Measurements from ENCODE around the gene NPHS1. TPM values are rescaled to one million over a fixed set of nuclear protein-coding genes. Genes with fewer than 3 reads are reported as not detected.

Gene NPHS1
- total and polyA plus RNA-seq, 3 donors from 2014 or later = 1.8 to 3.8 (median 2.7) TPM

DNA sequence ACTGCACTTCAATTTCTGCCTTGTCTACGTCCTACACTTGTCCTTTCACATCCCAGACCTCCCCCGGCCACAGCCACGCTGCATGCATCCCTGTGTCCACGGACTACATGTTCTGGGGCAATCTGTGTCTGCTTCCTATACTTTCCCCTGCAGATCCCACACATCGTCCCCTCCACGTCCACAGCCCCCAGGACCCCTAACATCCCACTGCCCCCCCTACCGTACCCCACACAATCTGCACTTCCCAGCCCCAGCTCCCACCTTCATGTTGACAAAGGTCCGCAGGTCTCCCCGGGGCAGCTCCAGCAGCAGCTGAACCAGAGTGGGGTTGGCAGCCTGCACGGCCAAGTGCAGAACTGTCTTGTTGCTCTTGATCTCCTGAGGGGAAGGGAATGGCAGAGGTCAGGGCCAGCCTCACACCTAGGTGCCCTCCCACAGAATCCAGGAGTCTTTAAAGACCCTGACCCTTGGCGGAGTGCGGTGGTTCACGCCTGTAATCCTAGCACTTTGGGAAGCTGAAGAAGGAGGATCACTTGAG is 37.9 kb upstream of the NPHS1 start:
- TF ChIP-seq POLR2A (IDR thresholded peaks at IDR 0.05) = no peak
- TF ChIP-seq, protein P1, sequence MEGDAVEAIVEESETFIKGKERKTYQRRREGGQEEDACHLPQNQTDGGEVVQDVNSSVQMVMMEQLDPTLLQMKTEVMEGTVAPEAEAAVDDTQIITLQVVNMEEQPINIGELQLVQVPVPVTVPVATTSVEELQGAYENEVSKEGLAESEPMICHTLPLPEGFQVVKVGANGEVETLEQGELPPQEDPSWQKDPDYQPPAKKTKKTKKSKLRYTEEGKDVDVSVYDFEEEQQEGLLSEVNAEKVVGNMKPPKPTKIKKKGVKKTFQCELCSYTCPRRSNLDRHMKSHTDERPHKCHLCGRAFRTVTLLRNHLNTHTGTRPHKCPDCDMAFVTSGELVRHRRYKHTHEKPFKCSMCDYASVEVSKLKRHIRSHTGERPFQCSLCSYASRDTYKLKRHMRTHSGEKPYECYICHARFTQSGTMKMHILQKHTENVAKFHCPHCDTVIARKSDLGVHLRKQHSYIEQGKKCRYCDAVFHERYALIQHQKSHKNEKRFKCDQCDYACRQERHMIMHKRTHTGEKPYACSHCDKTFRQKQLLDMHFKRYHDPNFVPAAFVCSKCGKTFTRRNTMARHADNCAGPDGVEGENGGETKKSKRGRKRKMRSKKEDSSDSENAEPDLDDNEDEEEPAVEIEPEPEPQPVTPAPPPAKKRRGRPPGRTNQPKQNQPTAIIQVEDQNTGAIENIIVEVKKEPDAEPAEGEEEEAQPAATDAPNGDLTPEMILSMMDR (IDR thresholded peaks at IDR 0.05) = no peak
- intact Hi-C loops (cut with DNase I; ENCODE audit: low total_unique reads) = no loop called here
- H3K36me3 ChIP-seq (ENCODE audit: low read depth, missing control alignments) = no peaks in the 10 kb centered on the region

GRCh38 chr19:35889370-35890112 is 37.2 kb upstream of the NPHS1 start:
- Histone ChIP-seq H3K4me1 (no peaks in the 10 kb centered on the region), H3K27me3 (no peaks in the 10 kb centered on the region), H3K27ac (no peak overlapping the region), H3K4me3 (no peak overlapping the region), H3K9me3 (no peaks in the 10 kb centered on the region), H3K36me3 (ENCODE audit: low read depth, missing control alignments) (no peaks in the 10 kb centered on the region)
- TF ChIP-seq POLR2A (IDR thresholded peaks at IDR 0.05) = no peak
- TF ChIP-seq, protein P1 (IDR thresholded peaks at IDR 0.05) = no peak
- 93 to 94% methylated on average over 6 to 18 of the region's 18 CpGs for WGBS, 2 donors
- no peak for DNase-seq
- intact Hi-C loops (cut with DNase I; ENCODE audit: low total_unique reads) = no loop called here

More for the DNA sequence above, 37.9 kb upstream of the NPHS1 start:
- no peak overlapping the region for H3K4me3 ChIP-seq
- no peaks in the 10 kb centered on the region for H3K27me3 ChIP-seq
- no peak for DNase-seq
- H3K4me1 ChIP-seq = no peaks in the 10 kb centered on the region
- H3K27ac ChIP-seq = no peak overlapping the region
- H3K9me3 ChIP-seq = no peaks in the 10 kb centered on the region
- WGBS, 2 donors = 89 to 95% methylated on average over 10 to 13 of the region's 13 CpGs

GRCh38 chr19:35888398-35888797 is 36.1 kb upstream of the NPHS1 start:
- TF ChIP-seq, protein P1 (IDR thresholded peaks at IDR 0.05) = no peak
- TF ChIP-seq POLR2A (IDR thresholded peaks at IDR 0.05) = no peak
- H3K27me3 ChIP-seq = no peaks in the 10 kb centered on the region
- H3K36me3 ChIP-seq (ENCODE audit: low read depth, missing control alignments) = no peaks in the 10 kb centered on the region
- DNase-seq = no peak
- WGBS, 2 donors = 91 to 96% methylated on average over 9 of the region's 9 CpGs
- H3K4me1 ChIP-seq = no peaks in the 10 kb centered on the region
- H3K4me3 ChIP-seq = no peak overlapping the region
- no peaks in the 10 kb centered on the region for H3K9me3 ChIP-seq
- intact Hi-C loops (cut with DNase I; ENCODE audit: low total_unique reads) = no loop called here
- H3K27ac ChIP-seq = no peak overlapping the region

- no peak overlapping the region for H3K4me3 ChIP-seq
- no peak for DNase-seq
- no peaks in the 10 kb centered on the region for H3K27me3 ChIP-seq
- no peaks in the 10 kb centered on the region for H3K4me1 ChIP-seq
- no peak for TF ChIP-seq POLR2A (IDR thresholded peaks at IDR 0.05)
- TF ChIP-seq, protein P1 (IDR thresholded peaks at IDR 0.05) = no peak
- H3K27ac ChIP-seq = no peak overlapping the region
- WGBS, 2 donors = 90% methylated on average over 5 of the region's 5 CpGs
- no peaks in the 10 kb centered on the region for H3K9me3 ChIP-seq
- intact Hi-C loops (cut with DNase I; ENCODE audit: low total_unique reads) = no loop called here
- no peaks in the 10 kb centered on the region for H3K36me3 ChIP-seq (ENCODE audit: low read depth, missing control alignments)
Measured at GRCh38 chr19:35887197-35887596, 34.9 kb upstream of the NPHS1 start.

- Histone ChIP-seq H3K4me1 (no peaks in the 10 kb centered on the region), H3K36me3 (ENCODE audit: low read depth, missing control alignments) (no peaks in the 10 kb centered on the region), H3K27me3 (no peaks in the 10 kb centered on the region), H3K27ac (no peak overlapping the region), H3K9me3 (no peaks in the 10 kb centered on the region), H3K4me3 (no peak overlapping the region)
- DNase-seq = no peak
- intact Hi-C loops (cut with DNase I; ENCODE audit: low total_unique reads) = no loop called here
- TF ChIP-seq, protein P1 (IDR thresholded peaks at IDR 0.05) = no peak
- WGBS, 2 donors = 91 to 94% methylated on average over 7 to 8 of the region's 8 CpGs
Measured at GRCh38 chr19:35885904-35886303, 33.6 kb upstream of the NPHS1 start.

Data from testis (tissue), 3 donors.